Epithelial cell of proximal tubule (primary cell): ENCODE data around the gene TTLL12. TPM values are rescaled to one million over a fixed set of nuclear protein-coding genes. Genes with fewer than 3 reads are reported as not detected.

Experiments
- DNase-seq: peaks from one replicate; pipeline ENCODE4 v3.0.0-alpha.2; 2011; ENCODE audit warnings: low read depth
- H3K4me3 ChIP-seq: 2 replicates; pipeline ENCODE4 v1.5.1; 2011; ENCODE audit warnings: low read depth, mild to moderate bottlenecking, low read length
- CTCF ChIP-seq: conservative IDR thresholded peaks from 2 replicates; pipeline ENCODE4 v1.5.1; 2012; ENCODE audit warnings: low read depth, mild to moderate bottlenecking, low read length
- total RNA-seq: library from RNA; depleted of rRNA; stranded (reverse); fragments of >200 nt; gene quantifications from 2 replicates; pipeline ENCODE4 v1.2.3, GENCODE V29; 2015

TTLL12 gene
- 91.8 and 104 TPM in 2 replicates for total RNA-seq

DNA sequence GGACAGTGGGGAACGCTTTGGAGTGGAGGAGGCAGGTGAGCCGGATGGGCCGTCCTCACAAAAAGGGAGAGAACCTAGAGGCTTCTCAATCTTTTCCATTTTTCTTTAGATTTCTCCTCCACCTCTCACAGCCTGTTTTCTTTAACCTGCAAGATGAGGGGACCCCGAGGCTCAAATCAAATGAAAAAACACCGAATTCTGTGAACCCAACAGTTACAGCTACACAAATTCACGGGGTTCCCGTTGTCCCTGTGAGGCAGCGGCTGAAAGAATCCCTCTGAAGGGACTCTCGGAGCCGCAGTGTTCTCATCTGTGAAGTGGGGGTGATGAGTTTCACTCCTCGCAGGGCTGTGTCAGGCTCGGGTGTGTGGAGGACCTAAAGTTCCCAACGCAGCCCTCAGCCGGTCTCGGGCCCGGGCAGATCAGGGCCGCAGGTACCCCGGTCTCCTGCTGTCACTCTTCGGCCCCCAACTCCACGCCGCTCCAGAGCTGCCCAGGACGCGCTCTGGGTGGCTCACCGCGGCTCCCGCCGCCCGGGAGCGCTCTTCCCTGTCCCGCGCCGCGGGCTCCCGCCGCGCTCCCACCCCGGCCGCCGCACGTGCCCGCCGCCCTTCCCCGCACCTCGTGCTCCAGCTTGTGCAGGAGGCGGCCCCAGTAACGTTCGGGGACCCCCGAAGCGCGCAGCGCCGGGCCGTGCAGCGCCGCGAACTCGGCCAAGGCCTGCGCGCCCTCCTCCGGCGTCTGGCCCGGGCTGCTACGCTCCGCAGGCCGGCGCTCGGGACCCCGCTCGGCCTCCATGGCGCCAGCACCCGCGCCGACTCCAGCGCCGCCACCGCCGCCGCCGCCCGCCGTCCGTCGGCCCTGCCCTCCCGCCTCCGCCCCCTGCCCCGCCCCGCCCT is at the start of gene TTLL12:
Gene TTLL12 (minus strand): TSS at position 863 of the 899 bp plus-strand sequence. CDS start 65 bp downstream, at position 798.
- H3K4me3 ChIP-seq = peak within 1 kb of the TSS; percentile 81
- no peak for TF ChIP-seq CTCF
- no peak for DNase-seq

GRCh38 chr22:43235445-43236409 is 48.8 kb upstream of the TTLL12 start:
- no peak overlapping the region for H3K4me3 ChIP-seq
- no peak for DNase-seq
- TF ChIP-seq CTCF = no peak

GRCh38 chr22:43234264-43234988 is 47.5 kb upstream of the TTLL12 start:
- no peak overlapping the region for H3K4me3 ChIP-seq
- DNase-seq = no peak
- TF ChIP-seq CTCF = no peak

DNA sequence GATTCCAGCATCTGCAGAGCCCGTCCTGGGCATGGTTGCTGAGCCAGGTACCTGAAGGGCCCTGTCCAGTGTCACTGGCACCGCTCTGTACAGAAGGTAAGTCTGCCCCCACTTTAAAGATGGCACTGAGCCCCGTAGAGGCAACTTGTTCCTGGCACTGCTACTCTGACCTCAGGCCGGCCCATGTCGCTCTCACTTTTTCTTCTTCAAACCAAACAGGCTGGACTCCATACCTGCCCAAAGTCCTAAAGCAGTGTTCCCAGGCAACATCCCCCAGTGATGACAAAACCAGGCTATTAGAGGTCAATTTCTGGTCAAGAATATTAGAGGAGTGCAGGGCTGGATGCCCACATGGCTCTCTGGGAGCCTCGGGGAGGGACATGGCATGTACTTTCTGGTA is 46.6 kb upstream of the TTLL12 start:
- no peak for DNase-seq
- TF ChIP-seq CTCF = no peak
- H3K4me3 ChIP-seq = no peak overlapping the region

DNA sequence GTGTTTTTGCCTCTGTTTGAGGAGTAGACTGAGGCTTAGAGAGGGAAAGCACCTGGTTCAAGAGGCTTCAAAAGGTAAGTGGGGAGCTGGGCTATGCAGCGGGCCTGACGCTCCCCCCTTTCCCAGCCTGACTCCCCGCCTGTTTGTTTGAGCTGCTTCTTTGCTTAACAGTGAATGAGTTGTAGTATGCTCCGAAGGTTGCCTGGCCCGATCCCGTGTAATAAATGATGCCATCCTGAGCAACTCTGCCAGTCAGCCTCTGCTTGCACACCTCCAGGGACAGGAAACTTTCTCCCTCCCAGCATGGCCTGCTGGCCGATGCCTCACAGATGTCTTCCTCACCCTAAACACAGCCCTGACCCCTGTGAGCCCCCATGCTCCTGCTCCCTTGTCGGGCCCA is 45.5 kb upstream of the TTLL12 start:
- DNase-seq = no peak
- TF ChIP-seq CTCF = no peak
- no peak overlapping the region for H3K4me3 ChIP-seq

GRCh38 chr22:43231724-43232034 is 44.7 kb upstream of the TTLL12 start:
- TF ChIP-seq CTCF = no peak
- no peak overlapping the region for H3K4me3 ChIP-seq
- DNase-seq = no peak
